ENCODE measurements around the gene AGAP2.

DNA sequence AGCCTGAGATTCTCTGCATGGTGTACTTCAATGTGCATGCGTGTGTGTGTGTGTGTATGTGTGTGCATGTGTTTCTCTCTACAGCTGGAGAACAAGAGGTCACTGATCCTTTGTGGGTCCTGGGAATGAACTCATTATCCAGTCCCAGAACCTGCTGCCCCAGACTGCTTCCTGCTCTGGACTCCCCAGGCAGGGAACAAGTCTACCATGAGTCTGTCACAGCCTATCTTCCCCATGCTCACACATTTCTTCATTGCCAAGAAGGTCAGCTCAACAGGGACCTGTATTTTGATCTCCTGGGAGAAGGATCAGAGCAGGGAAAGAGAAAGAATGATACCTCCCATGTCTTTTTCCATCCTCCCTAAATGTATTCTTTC is 2.9 kb upstream of the AGAP2 start:
- TF ChIP-seq ZNF426 (tag by site-specific recombination; IDR thresholded peaks at IDR 0.05), result no peak
- no peak for TF ChIP-seq YY1 (tag by site-specific recombination; IDR thresholded peaks at IDR 0.05)
